HepG2 (cell line): ENCODE data around the gene EHD1. TPM values are rescaled to one million over a fixed set of nuclear protein-coding genes. Genes with fewer than 3 reads are reported as not detected.

Experiments used
- ATF2 ChIP-seq: sonication (generic); formaldehyde crosslinking; IDR thresholded peaks from 2 replicates; pipeline ENCODE4 v1.4.0; 2020; ENCODE audit warnings: missing genetic modification reagents
- CEBPZ ChIP-seq: IDR thresholded peaks from 2 replicates; pipeline ENCODE4 v1.6.1; 2012; ENCODE audit warnings: low read length, improper control_type of control experiment
- DPF2 ChIP-seq: sonication (generic); formaldehyde crosslinking; IDR thresholded peaks from 2 replicates; pipeline ENCODE4 v1.4.0; 2020; ENCODE audit warnings: mild to moderate bottlenecking, low read depth, missing genetic modification reagents, borderline replicate concordance
- FOXJ3 ChIP-seq: sonication (generic); formaldehyde crosslinking; IDR thresholded peaks from 2 replicates; pipeline ENCODE4 v1.4.0; 2020; ENCODE audit warnings: missing genetic modification reagents, mild to moderate bottlenecking, borderline replicate concordance
- HES4 ChIP-seq: sonication (generic); formaldehyde crosslinking; IDR thresholded peaks from 2 replicates; pipeline ENCODE4 v1.9.0; 2021; ENCODE audit warnings: mild to moderate bottlenecking, missing genetic modification reagents, borderline replicate concordance
- MIXL1 ChIP-seq: IDR thresholded peaks from 2 replicates; pipeline ENCODE4 v1.6.1; 2016
- MTF2 ChIP-seq: sonication (generic); formaldehyde crosslinking; IDR thresholded peaks from 2 replicates; pipeline ENCODE4 v1.5.0; 2020; ENCODE audit warnings: missing genetic modification reagents, borderline replicate concordance
- SNRNP70 ChIP-seq: fragments of 200-400 bp; formaldehyde crosslinking; IDR thresholded peaks from 2 replicates; pipeline ENCODE4 v1.6.1; 2017; ENCODE audit warnings: mild to moderate bottlenecking, low read depth, low read length, moderate library complexity
- TCF7 ChIP-seq: sonication (generic); IDR thresholded peaks from 2 replicates; pipeline ENCODE4 v1.6.1; 2016; ENCODE audit warnings: antibody characterized with exemption, low read depth
- ZBTB4 ChIP-seq: sonication (generic); formaldehyde crosslinking; IDR thresholded peaks from 2 replicates; pipeline ENCODE4 v1.4.0; 2020; ENCODE audit warnings: missing genetic modification reagents, mild to moderate bottlenecking, borderline replicate concordance
- ZNF496 ChIP-seq: sonication (generic); formaldehyde crosslinking; IDR thresholded peaks from 2 replicates; pipeline ENCODE4 v1.8.1; 2023; ENCODE audit warnings: mild to moderate bottlenecking, moderate library complexity, missing genetic modification reagents; ENCODE audit not compliant: insufficient replicate concordance
- ZNF562 ChIP-seq: sonication (generic); formaldehyde crosslinking; IDR thresholded peaks from 2 replicates; pipeline ENCODE4 v1.8.0; 2022; ENCODE audit warnings: missing genetic modification reagents, borderline replicate concordance
- ZNF567 ChIP-seq: sonication (generic); formaldehyde crosslinking; IDR thresholded peaks from 2 replicates; pipeline ENCODE4 v1.8.1; 2023; ENCODE audit warnings: mild to moderate bottlenecking, missing genetic modification reagents, borderline replicate concordance
- ZNF629 ChIP-seq: sonication (generic); formaldehyde crosslinking; conservative IDR thresholded peaks from 2 replicates; pipeline ENCODE4 v1.5.0; 2020; ENCODE audit warnings: missing genetic modification reagents
- ZNF816 ChIP-seq: sonication (generic); formaldehyde crosslinking; IDR thresholded peaks from 2 replicates; pipeline ENCODE4 v1.8.0; 2022; ENCODE audit warnings: missing genetic modification reagents, mild to moderate bottlenecking, borderline replicate concordance
- ZNF891 ChIP-seq: sonication (generic); formaldehyde crosslinking; IDR thresholded peaks from 2 replicates; pipeline ENCODE4 v1.5.0; 2020; ENCODE audit warnings: mild to moderate bottlenecking, missing genetic modification reagents
- polyA plus RNA-seq, 8 experiments: library from polyadenylated mRNA; depleted of rRNA in 3 of 8; stranded (reverse) in 7 of 8; unstranded in 1 of 8; fragments of >200 nt; fragmentation: Illumina TruSeq in 4 of 8; extraction: Trizol in 4 of 8; gene quantifications; 2 replicates each; pipeline versions ENCODE4 v1.2.1 to v1.2.3, GENCODE V29; 2011 to 2016; ENCODE audit warnings: low read depth in 4 of 8, missing spikeins in 1 of 8, mixed read lengths in 1 of 8; ENCODE audit not compliant: insufficient read depth in 1 of 8
- total RNA-seq, 5 experiments: library from RNA; depleted of rRNA; stranded (reverse); fragments of >200 nt; fragmentation: Illumina TruSeq; extraction: Trizol; gene quantifications; 2 replicates each; pipeline ENCODE4 v1.2.3, GENCODE V29; 2016; ENCODE audit warnings: low read depth in 1 of 5
- TF ChIP-seq, protein P1 (sequence below): sonication (generic); formaldehyde crosslinking; IDR thresholded peaks from 2 replicates; pipeline ENCODE4 v1.4.0; 2020; ENCODE audit warnings: missing genetic modification reagents
- TF ChIP-seq, protein P2 (sequence below): IDR thresholded peaks from 2 replicates; pipeline ENCODE4 v1.6.1; 2016; ENCODE audit warnings: low read depth, borderline replicate concordance
- TF ChIP-seq, protein P3 (sequence below): sonication (generic); formaldehyde crosslinking; IDR thresholded peaks from 2 replicates; pipeline ENCODE4 v1.8.1; 2023; ENCODE audit warnings: missing genetic modification reagents, mild to moderate bottlenecking, borderline replicate concordance
- TF ChIP-seq, protein P4 (sequence below): IDR thresholded peaks from 2 replicates; pipeline ENCODE4 v1.6.1; 2016; ENCODE audit warnings: mild to moderate bottlenecking, missing biosample characterization, missing genetic modification reagents

EHD1 gene
- total and polyA plus RNA-seq, 2 of the 13 experiments (the other 11 are each of a cell fraction or from before 2014, with no cell fraction given), result 23.6 to 26.6 TPM

- TF ChIP-seq, protein P1, sequence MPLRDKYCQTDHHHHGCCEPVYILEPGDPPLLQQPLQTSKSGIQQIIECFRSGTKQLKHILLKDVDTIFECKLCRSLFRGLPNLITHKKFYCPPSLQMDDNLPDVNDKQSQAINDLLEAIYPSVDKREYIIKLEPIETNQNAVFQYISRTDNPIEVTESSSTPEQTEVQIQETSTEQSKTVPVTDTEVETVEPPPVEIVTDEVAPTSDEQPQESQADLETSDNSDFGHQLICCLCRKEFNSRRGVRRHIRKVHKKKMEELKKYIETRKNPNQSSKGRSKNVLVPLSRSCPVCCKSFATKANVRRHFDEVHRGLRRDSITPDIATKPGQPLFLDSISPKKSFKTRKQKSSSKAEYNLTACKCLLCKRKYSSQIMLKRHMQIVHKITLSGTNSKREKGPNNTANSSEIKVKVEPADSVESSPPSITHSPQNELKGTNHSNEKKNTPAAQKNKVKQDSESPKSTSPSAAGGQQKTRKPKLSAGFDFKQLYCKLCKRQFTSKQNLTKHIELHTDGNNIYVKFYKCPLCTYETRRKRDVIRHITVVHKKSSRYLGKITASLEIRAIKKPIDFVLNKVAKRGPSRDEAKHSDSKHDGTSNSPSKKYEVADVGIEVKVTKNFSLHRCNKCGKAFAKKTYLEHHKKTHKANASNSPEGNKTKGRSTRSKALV, result 0 out of 2 replicates have a peak, but pooled peaks have one; percentile 45
- TF ChIP-seq, protein P2, sequence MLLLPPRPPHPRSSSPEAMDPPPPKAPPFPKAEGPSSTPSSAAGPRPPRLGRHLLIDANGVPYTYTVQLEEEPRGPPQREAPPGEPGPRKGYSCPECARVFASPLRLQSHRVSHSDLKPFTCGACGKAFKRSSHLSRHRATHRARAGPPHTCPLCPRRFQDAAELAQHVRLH (CRISPR knock-in tag), result no peak
- TF ChIP-seq HES4, result no peak
- no peak for TF ChIP-seq DPF2 (CRISPR knock-in tag)
- TF ChIP-seq, protein P3, sequence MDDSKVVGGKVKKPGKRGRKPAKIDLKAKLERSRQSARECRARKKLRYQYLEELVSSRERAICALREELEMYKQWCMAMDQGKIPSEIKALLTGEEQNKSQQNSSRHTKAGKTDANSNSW (CRISPR knock-in tag), result no peak
- no peak for TF ChIP-seq ZBTB4
- no peak for TF ChIP-seq ATF2
- no peak for TF ChIP-seq MTF2
- TF ChIP-seq ZNF496 (CRISPR knock-in tag), result no peak
- no peak for TF ChIP-seq ZNF816 (CRISPR knock-in tag)
- no peak for TF ChIP-seq SNRNP70
- no peak for TF ChIP-seq ZNF562 (CRISPR knock-in tag)
- TF ChIP-seq MIXL1, result no peak
- no peak for TF ChIP-seq ZNF567
- TF ChIP-seq ZNF891 (CRISPR knock-in tag), result peak; percentile 84
- no peak for TF ChIP-seq FOXJ3 (CRISPR knock-in tag)
- no peak for TF ChIP-seq CEBPZ
- TF ChIP-seq, protein P4, sequence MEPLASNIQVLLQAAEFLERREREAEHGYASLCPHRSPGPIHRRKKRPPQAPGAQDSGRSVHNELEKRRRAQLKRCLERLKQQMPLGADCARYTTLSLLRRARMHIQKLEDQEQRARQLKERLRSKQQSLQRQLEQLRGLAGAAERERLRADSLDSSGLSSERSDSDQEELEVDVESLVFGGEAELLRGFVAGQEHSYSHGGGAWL (CRISPR knock-in tag), result no peak
- TF ChIP-seq TCF7, result no peak
- no peak for TF ChIP-seq ZNF629
Observed at GRCh38 chr11:64878223-64878493, 263 bp downstream of the EHD1 start (continued).
